HG03175 (cell line): ENCODE results near the gene TAAR2.
"Not testable (repeated sequence)": the region's sequence is repeated elsewhere in the genome, so short reads cannot be mapped to it uniquely, and the experiment has no call there.

ENCODE experiments used
- ATAC-seq: cut with Tn5 transposase; IDR thresholded peaks from one replicate; pipeline ENCODE4 v1.9.1; 2021; ENCODE audit warnings: mild to moderate bottlenecking, moderate library complexity; ENCODE audit not compliant: unreplicated experiment

Gene TAAR2

GRCh38 chr6:132624175-132624574 is at the start of gene TAAR2:
Gene TAAR2, minus strand, starts transcription at chr6:132624275. Its CDS starts 0 bp downstream, at chr6:132624275.
- no peak for ATAC-seq

- ATAC-seq, result no peak
These were observed 49.5 kb upstream of the TAAR2 start for GRCh38 chr6:132673376-132674094.

GRCh38 chr6:132671295-132671694 is 47.2 kb upstream of the TAAR2 start:
- ATAC-seq, result no peak

GRCh38 chr6:132669690-132670291 is 45.7 kb upstream of the TAAR2 start:
- ATAC-seq, result no peak

GRCh38 chr6:132666118-132666517 is 42.0 kb upstream of the TAAR2 start:
- ATAC-seq, result no peak

GRCh38 chr6:132664309-132665034 is 40.4 kb upstream of the TAAR2 start:
- ATAC-seq, result no peak

GRCh38 chr6:132663661-132664060 is 39.6 kb upstream of the TAAR2 start:
- ATAC-seq, result no peak

GRCh38 chr6:132661906-132662305 is 37.8 kb upstream of the TAAR2 start:
- no peak for ATAC-seq

GRCh38 chr6:132659082-132659481 is 35.0 kb upstream of the TAAR2 start, which contains the start of gene TAAR1:
Gene TAAR1, minus strand, starts transcription at chr6:132659182. Its CDS starts 13,179 bp downstream, at chr6:132646003.
- ATAC-seq, result no peak

- ATAC-seq, result peak; percentile 39
These were observed 27.0 kb upstream of the TAAR2 start for GRCh38 chr6:132651062-132651461.

GRCh38 chr6:132650429-132650828 is 26.4 kb upstream of the TAAR2 start:
- no peak for ATAC-seq

GRCh38 chr6:132648828-132649227 is 24.8 kb upstream of the TAAR2 start:
- no peak for ATAC-seq

GRCh38 chr6:132648356-132648755 is 24.3 kb upstream of the TAAR2 start:
- peak; percentile 73 for ATAC-seq

GRCh38 chr6:132643547-132643946 is 19.5 kb upstream of the TAAR2 start:
- no peak for ATAC-seq

- ATAC-seq, result not testable (repeated sequence)
These were observed 13.1 kb upstream of the TAAR2 start for GRCh38 chr6:132637135-132637534.

GRCh38 chr6:132635906-132636305 is 11.8 kb upstream of the TAAR2 start:
- ATAC-seq, result not testable (repeated sequence)

- not testable (repeated sequence) for ATAC-seq
These were observed 11.2 kb upstream of the TAAR2 start for GRCh38 chr6:132635288-132635687.

GRCh38 chr6:132634796-132635195 is 10.7 kb upstream of the TAAR2 start:
- ATAC-seq, result no peak

- no peak for ATAC-seq
These were observed 9.3 kb upstream of the TAAR2 start for GRCh38 chr6:132633362-132633761.

GRCh38 chr6:132623106-132623845 is 799 bp downstream of the TAAR2 start:
- ATAC-seq, result no peak

GRCh38 chr6:132616677-132617076 is 7.4 kb downstream of the TAAR2 start:
- no peak for ATAC-seq
